Neural progenitor cell (in vitro differentiated cells): ENCODE measurements around the gene RAD52. TPM values are rescaled to one million over a fixed set of nuclear protein-coding genes. Genes with fewer than 3 reads are reported as not detected.
"Not testable (repeated sequence)": the region's sequence is repeated elsewhere in the genome, so short reads cannot be mapped to it uniquely, and the experiment has no call there.

Experiments
- DNase-seq: peaks from one replicate; pipeline ENCODE4 v3.0.0-alpha.2; 2016; ENCODE audit warnings: low spot score
- H2AFZ ChIP-seq: fragments of 200-600 bp; sonication (generic); replicated peaks from 2 replicates; pipeline ENCODE4 v1.6.1; 2016; ENCODE audit warnings: antibody characterized with exemption
- H3F3A ChIP-seq: fragments of 200-600 bp; sonication (generic); 2 replicates; pipeline ENCODE4 v1.6.1; 2016; ENCODE audit warnings: antibody characterized with exemption, low read depth
- H3K27ac ChIP-seq: fragments of 200-600 bp; sonication (generic); 2 replicates; pipeline ENCODE4 v1.5.1; 2016; ENCODE audit warnings: mild to moderate bottlenecking
- H3K27me3 ChIP-seq: fragments of 200-600 bp; sonication (generic); 2 replicates; pipeline ENCODE4 v1.6.1; 2016; ENCODE audit warnings: mild to moderate bottlenecking, moderate library complexity
- H3K36me3 ChIP-seq: fragments of 200-600 bp; sonication (generic); 2 replicates; pipeline ENCODE4 v1.5.1; 2016
- H3K4me1 ChIP-seq: fragments of 200-600 bp; sonication (generic); 2 replicates; pipeline ENCODE4 v1.6.1; 2016; ENCODE audit warnings: mixed run types
- H3K4me2 ChIP-seq: fragments of 200-600 bp; sonication (generic); 2 replicates; pipeline ENCODE4 v1.6.1; 2016
- H3K4me3 ChIP-seq: fragments of 200-600 bp; sonication (generic); 2 replicates; pipeline ENCODE4 v1.5.1; 2016
- H3K79me2 ChIP-seq: fragments of 200-600 bp; sonication (generic); 2 replicates; pipeline ENCODE4 v1.6.1; 2016; ENCODE audit warnings: low read depth
- H3K9ac ChIP-seq: fragments of 200-600 bp; sonication (generic); 2 replicates; pipeline ENCODE4 v1.6.1; 2016
- H3K9me3 ChIP-seq: fragments of 200-600 bp; sonication (generic); 2 replicates; pipeline ENCODE4 v1.5.1; 2016; ENCODE audit warnings: low read depth
- H4K20me1 ChIP-seq: fragments of 200-600 bp; sonication (generic); 2 replicates; pipeline ENCODE4 v1.6.1; 2016; ENCODE audit warnings: low read depth
- H3K27ac Mint-ChIP-seq: 3 replicates; pipeline ENCODE4 v1.8.0; 2021; ENCODE audit warnings: mixed read lengths
- H3K27me3 Mint-ChIP-seq: 2 replicates; pipeline ENCODE4 v1.8.0; 2022; ENCODE audit warnings: low read depth, mild to moderate bottlenecking, inconsistent platforms, moderate library complexity, mixed read lengths; ENCODE audit not compliant: insufficient read depth
- H3K36me3 Mint-ChIP-seq: 3 replicates; pipeline ENCODE4 v1.8.0; 2021; ENCODE audit warnings: mixed read lengths
- H3K4me1 Mint-ChIP-seq: 3 replicates; pipeline ENCODE4 v1.8.0; 2021; ENCODE audit warnings: mixed read lengths
- H3K4me3 Mint-ChIP-seq: 3 replicates; pipeline ENCODE4 v1.8.0; 2021; ENCODE audit warnings: mild to moderate bottlenecking, moderate library complexity, mixed read lengths
- H3K9me3 Mint-ChIP-seq: 3 replicates; pipeline ENCODE4 v1.8.0; 2020; ENCODE audit warnings: mixed read lengths
- CTCF ChIP-seq: fragments of 200-600 bp; sonication (generic); IDR thresholded peaks from 2 replicates; pipeline ENCODE4 v1.5.1; 2017; ENCODE audit warnings: antibody characterized with exemption, mild to moderate bottlenecking
- EZH2 ChIP-seq: fragments of 200-600 bp; sonication (generic); IDR thresholded peaks from 2 replicates; pipeline ENCODE4 v1.6.1; 2017; ENCODE audit warnings: antibody characterized with exemption, mild to moderate bottlenecking, moderate library complexity
- EZH2phosphoT487 ChIP-seq: fragments of 200-600 bp; sonication (generic); IDR thresholded peaks from 2 replicates; pipeline ENCODE4 v1.6.1; 2017; ENCODE audit warnings: antibody characterized with exemption
- total RNA-seq: library from RNA; depleted of rRNA; stranded (reverse); fragments of >200 nt; gene quantifications from 2 replicates; pipeline ENCODE4 v1.2.3, GENCODE V29; 2015; ENCODE audit warnings: low replicate concordance

RAD52 gene
- total RNA-seq, 1 donor from 2014 or later, result 43.4 TPM

DNA sequence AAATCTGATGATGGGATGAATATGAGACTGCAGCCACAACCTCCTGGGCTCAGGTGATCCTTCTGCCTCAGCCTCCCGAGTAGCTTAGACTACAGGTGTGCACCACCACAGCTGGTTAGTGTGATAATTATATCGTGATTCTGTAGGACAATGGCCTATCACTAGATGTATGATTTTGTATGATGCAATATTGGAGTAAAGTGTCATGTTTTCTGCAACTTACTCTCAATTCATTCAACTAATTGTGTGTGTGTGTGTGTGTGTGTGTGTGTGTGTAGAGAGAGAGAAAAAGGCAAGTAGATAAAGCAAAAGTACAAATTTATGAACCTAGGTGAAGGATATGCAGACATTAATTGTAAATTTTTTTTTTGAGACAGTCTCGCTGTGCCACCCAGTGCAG lies 10.7 kb downstream of the RAD52 start:
- Histone ChIP-seq H2AFZ (no peak overlapping the region), H4K20me1 (peaks cover under 1% of the 10 kb centered on the region), H3K27ac (no peak overlapping the region), H3K79me2 (peaks cover 65% of the 10 kb centered on the region), H3K4me3 (no peak overlapping the region), H3K27me3 (no peaks in the 10 kb centered on the region), H3K9ac (no peak overlapping the region), H3K4me1 (no peaks in the 10 kb centered on the region), H3K4me2 (no peak overlapping the region), H3K9me3 (no peaks in the 10 kb centered on the region), H3F3A (no peaks in the 10 kb centered on the region), H3K36me3 (no peaks in the 10 kb centered on the region)
- H3K27me3 Mint-ChIP-seq, result peaks cover 1% of the 10 kb centered on the region
- H3K4me1 Mint-ChIP-seq, result no peaks in the 10 kb centered on the region
- DNase-seq, result no peak
- no peaks in the 10 kb centered on the region for H3K9me3 Mint-ChIP-seq
- H3K4me3 Mint-ChIP-seq, result no peak overlapping the region
- TF ChIP-seq CTCF (no peak), EZH2phosphoT487 (no peak)
- no peak overlapping the region for H3K27ac Mint-ChIP-seq
- peaks cover 37% of the 10 kb centered on the region for H3K36me3 Mint-ChIP-seq

- peaks cover 46% of the 10 kb centered on the region for H3K79me2 ChIP-seq
- H3K4me3 ChIP-seq, result no peak overlapping the region
- H2AFZ ChIP-seq, result no peak overlapping the region
- Mint-ChIP-seq H3K4me3 (no peak overlapping the region), H3K4me1 (no peaks in the 10 kb centered on the region), H3K27me3 (no peaks in the 10 kb centered on the region), H3K27ac (no peak overlapping the region), H3K9me3 (no peaks in the 10 kb centered on the region), H3K36me3 (peaks cover 36% of the 10 kb centered on the region)
- no peaks in the 10 kb centered on the region for H3K36me3 ChIP-seq
- H3K4me1 ChIP-seq, result no peaks in the 10 kb centered on the region
- H3K4me2 ChIP-seq, result no peak overlapping the region
- H3K9me3 ChIP-seq, result no peaks in the 10 kb centered on the region
- H3K27ac ChIP-seq, result no peak overlapping the region
- no peak overlapping the region for H3K9ac ChIP-seq
- no peak for TF ChIP-seq CTCF
- no peak for TF ChIP-seq EZH2
- TF ChIP-seq EZH2phosphoT487, result no peak
- H3F3A ChIP-seq, result no peaks in the 10 kb centered on the region
- H3K27me3 ChIP-seq, result no peaks in the 10 kb centered on the region
- H4K20me1 ChIP-seq, result no peaks in the 10 kb centered on the region
- no peak for DNase-seq
These were observed 12.8 kb downstream of the RAD52 start for GRCh38 chr12:936377-937345.

- not testable (repeated sequence) for H3K9me3 ChIP-seq, H2AFZ ChIP-seq, H3K4me3 Mint-ChIP-seq, DNase-seq, H3K27me3 ChIP-seq, H3K27ac ChIP-seq, H3K27ac Mint-ChIP-seq, H3K4me3 ChIP-seq, H3K4me2 ChIP-seq, H3K9me3 Mint-ChIP-seq, H3K36me3 ChIP-seq, H3F3A ChIP-seq, H3K9ac ChIP-seq, H3K27me3 Mint-ChIP-seq, H3K4me1 Mint-ChIP-seq, H3K4me1 ChIP-seq, H4K20me1 ChIP-seq
- peaks cover 38% of the 10 kb centered on the region for H3K79me2 ChIP-seq
- H3K36me3 Mint-ChIP-seq, result peaks cover 39% of the 10 kb centered on the region
These were observed 13.6 kb downstream of the RAD52 start for GRCh38 chr12:935891-936290.

GRCh38 chr12:931591-931990 lies 17.9 kb downstream of the RAD52 start:
- no peak for DNase-seq
- peaks cover 4% of the 10 kb centered on the region for H3K36me3 ChIP-seq

More at GRCh38 chr12:931591-931990, 17.9 kb downstream of the RAD52 start:
- H2AFZ ChIP-seq, result no peak overlapping the region
- H3K4me2 ChIP-seq, result no peak overlapping the region
- no peaks in the 10 kb centered on the region for H3K27me3 Mint-ChIP-seq
- peaks cover 28% of the 10 kb centered on the region for H3K36me3 Mint-ChIP-seq
- no peak overlapping the region for H3K4me3 ChIP-seq
- H3K4me1 ChIP-seq, result no peaks in the 10 kb centered on the region
- H3K4me3 Mint-ChIP-seq, result no peak overlapping the region
- H3K4me1 Mint-ChIP-seq, result no peaks in the 10 kb centered on the region
- no peak overlapping the region for H3K27ac Mint-ChIP-seq
- H3K9ac ChIP-seq, result no peak overlapping the region
- H3K9me3 ChIP-seq, result no peaks in the 10 kb centered on the region
- TF ChIP-seq EZH2phosphoT487, result no peak
- H3K27ac ChIP-seq, result no peak overlapping the region
- no peaks in the 10 kb centered on the region for H3K27me3 ChIP-seq
- no peaks in the 10 kb centered on the region for H3F3A ChIP-seq
- peaks cover 3% of the 10 kb centered on the region for H3K79me2 ChIP-seq
- H4K20me1 ChIP-seq, result no peaks in the 10 kb centered on the region
- no peaks in the 10 kb centered on the region for H3K9me3 Mint-ChIP-seq
